ENCODE measurements around the gene RCSD1.
A peak's percentile ranks its signal among the peaks of the same experiment; 100 is the strongest.

Gene RCSD1

GRCh38 chr1:167669209-167670124, 39.4 kb downstream of the RCSD1 start:
- no peak for DNase-seq (ENCODE audit: low spot score)

GRCh38 chr1:167670563-167670962, 40.5 kb downstream of the RCSD1 start:
- no peak for DNase-seq (ENCODE audit: low spot score)

- no peak for DNase-seq (ENCODE audit: low spot score)
Measured at GRCh38 chr1:167671727-167672511, 41.9 kb downstream of the RCSD1 start.

- DNase-seq (ENCODE audit: low spot score), result no peak
Measured at GRCh38 chr1:167672831-167673230, 42.8 kb downstream of the RCSD1 start.

GRCh38 chr1:167673265-167673664, 43.2 kb downstream of the RCSD1 start:
- no peak for DNase-seq (ENCODE audit: low spot score)

GRCh38 chr1:167674156-167674555, 44.1 kb downstream of the RCSD1 start:
- DNase-seq (ENCODE audit: low spot score), result no peak

GRCh38 chr1:167675440-167675839, 45.4 kb downstream of the RCSD1 start:
- no peak for DNase-seq (ENCODE audit: low spot score)

GRCh38 chr1:167676205-167676915, 46.3 kb downstream of the RCSD1 start:
- DNase-seq (ENCODE audit: low spot score), result no peak

- DNase-seq (ENCODE audit: low spot score), result no peak
Measured at GRCh38 chr1:167676916-167677848, 47.1 kb downstream of the RCSD1 start.

GRCh38 chr1:167678422-167678821, 48.4 kb downstream of the RCSD1 start:
- DNase-seq (ENCODE audit: low spot score), result no peak

- DNase-seq (ENCODE audit: low spot score), result no peak
Measured at GRCh38 chr1:167678838-167679237, 48.8 kb downstream of the RCSD1 start.

GRCh38 chr1:167679714-167680113, 49.7 kb downstream of the RCSD1 start:
- no peak for DNase-seq (ENCODE audit: low spot score)

- DNase-seq (ENCODE audit: low spot score), result no peak
Measured at GRCh38 chr1:167681024-167681423, 51.0 kb downstream of the RCSD1 start.

- no peak for DNase-seq (ENCODE audit: low spot score)
Measured at GRCh38 chr1:167681451-167682098, 51.5 kb downstream of the RCSD1 start.

- DNase-seq (ENCODE audit: low spot score), result no peak
Measured at GRCh38 chr1:167683226-167683625, 53.2 kb downstream of the RCSD1 start.

GRCh38 chr1:167683641-167684502, 53.8 kb downstream of the RCSD1 start:
- no peak for DNase-seq (ENCODE audit: low spot score)

GRCh38 chr1:167685844-167686243, 55.8 kb downstream of the RCSD1 start:
- DNase-seq (ENCODE audit: low spot score), result no peak

GRCh38 chr1:167687919-167688519, 58.0 kb downstream of the RCSD1 start:
- DNase-seq (ENCODE audit: low spot score), result peak; percentile 74

- peak; percentile 25 for DNase-seq (ENCODE audit: low spot score)
Measured at GRCh38 chr1:167689567-167689920, 59.5 kb downstream of the RCSD1 start.

All from kidney tubule cell (primary cell).